ENCODE results near the gene ASPG.
A peak's percentile ranks its signal among the peaks of the same experiment; 100 is the strongest.

ASPG gene

DNA sequence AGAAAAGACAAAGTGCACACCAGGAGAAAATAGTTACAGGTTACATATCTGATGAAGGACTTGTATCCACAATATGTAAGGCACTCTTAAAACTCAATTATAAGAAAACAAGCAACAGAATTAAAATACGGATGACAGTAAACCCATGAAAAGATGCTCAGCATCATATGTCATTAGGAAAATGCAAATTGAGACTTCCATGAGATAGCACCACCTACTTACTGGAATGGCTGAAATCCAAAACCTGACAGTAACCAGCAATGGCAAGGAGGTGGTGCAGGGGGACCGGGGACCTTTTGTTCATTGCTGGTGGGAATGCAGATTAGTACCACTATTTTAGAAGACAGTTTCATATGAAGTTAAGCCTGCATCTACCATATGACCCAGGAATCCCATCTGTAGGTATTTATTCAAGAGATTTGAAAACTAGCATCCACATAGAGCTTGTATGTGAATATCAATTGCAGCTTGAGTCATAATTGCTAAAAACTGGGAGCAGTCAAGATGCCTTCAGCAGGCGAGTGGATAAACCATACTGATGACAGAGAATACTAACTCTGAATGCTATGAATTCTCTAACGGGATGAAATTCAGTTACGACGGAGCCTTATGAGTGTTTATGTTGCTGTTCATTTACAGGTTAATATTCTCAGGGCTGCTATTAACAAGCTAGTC is 43.9 kb upstream of the ASPG start:
- DNase-seq (ENCODE audit: low read depth), result no peak
- no peak overlapping the region for H3K4me3 ChIP-seq (ENCODE audit: low read length)
- TF ChIP-seq, protein P1, sequence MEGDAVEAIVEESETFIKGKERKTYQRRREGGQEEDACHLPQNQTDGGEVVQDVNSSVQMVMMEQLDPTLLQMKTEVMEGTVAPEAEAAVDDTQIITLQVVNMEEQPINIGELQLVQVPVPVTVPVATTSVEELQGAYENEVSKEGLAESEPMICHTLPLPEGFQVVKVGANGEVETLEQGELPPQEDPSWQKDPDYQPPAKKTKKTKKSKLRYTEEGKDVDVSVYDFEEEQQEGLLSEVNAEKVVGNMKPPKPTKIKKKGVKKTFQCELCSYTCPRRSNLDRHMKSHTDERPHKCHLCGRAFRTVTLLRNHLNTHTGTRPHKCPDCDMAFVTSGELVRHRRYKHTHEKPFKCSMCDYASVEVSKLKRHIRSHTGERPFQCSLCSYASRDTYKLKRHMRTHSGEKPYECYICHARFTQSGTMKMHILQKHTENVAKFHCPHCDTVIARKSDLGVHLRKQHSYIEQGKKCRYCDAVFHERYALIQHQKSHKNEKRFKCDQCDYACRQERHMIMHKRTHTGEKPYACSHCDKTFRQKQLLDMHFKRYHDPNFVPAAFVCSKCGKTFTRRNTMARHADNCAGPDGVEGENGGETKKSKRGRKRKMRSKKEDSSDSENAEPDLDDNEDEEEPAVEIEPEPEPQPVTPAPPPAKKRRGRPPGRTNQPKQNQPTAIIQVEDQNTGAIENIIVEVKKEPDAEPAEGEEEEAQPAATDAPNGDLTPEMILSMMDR (IDR thresholded peaks at IDR 0.05; ENCODE audit: insufficient read depth, low read depth, low read length, missing control alignments), result no peak

- DNase-seq (ENCODE audit: low read depth), result no peak
- H3K4me3 ChIP-seq (ENCODE audit: low read length), result no peak overlapping the region
- TF ChIP-seq, protein P1 (IDR thresholded peaks at IDR 0.05; ENCODE audit: insufficient read depth, low read depth, low read length, missing control alignments), result no peak
Measured at GRCh38 chr14:104044016-104044415, 41.5 kb upstream of the ASPG start.

GRCh38 chr14:104047761-104048160 is 37.7 kb upstream of the ASPG start:
- TF ChIP-seq, protein P1 (IDR thresholded peaks at IDR 0.05; ENCODE audit: insufficient read depth, low read depth, low read length, missing control alignments), result no peak
- H3K4me3 ChIP-seq (ENCODE audit: low read length), result no peak overlapping the region

DNA sequence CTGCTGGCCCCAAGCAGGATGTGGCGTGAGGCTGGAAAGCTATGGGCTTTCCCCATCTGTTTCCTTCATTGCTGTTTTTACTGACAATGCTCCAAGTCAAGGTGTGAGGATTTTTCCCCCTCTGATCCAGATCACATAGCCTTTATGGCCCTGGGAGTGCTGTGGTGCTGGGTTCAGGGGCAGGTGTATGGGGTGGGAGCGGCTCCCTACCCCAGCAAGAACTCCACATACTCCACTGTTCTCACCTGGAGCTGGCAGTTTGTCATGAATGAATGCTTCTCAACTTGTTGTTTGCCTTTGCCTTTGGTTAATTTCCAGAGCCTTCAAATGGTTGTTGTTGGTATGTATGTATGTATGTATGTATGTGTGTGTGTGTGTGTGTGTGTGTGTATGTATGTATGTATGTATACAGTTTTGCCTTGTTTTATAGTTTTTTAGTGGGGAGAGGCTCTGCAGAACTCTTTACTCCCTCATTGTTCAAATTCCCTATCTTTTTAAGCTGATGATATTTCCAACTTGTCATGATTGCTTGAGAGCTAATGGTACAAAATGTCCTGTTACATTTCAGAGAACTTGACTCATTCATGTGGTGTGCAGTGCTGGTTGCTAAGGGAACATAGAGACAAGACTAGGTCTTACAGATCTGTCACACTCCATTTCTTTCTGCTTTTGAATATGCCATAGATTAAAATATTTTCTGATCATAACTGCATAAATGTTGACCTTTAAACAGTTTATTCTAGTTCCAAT is 36.6 kb upstream of the ASPG start:
- H3K4me3 ChIP-seq (ENCODE audit: low read length), result no peak overlapping the region
- peak; percentile 47 for DNase-seq (ENCODE audit: low read depth)
- TF ChIP-seq, protein P1 (IDR thresholded peaks at IDR 0.05; ENCODE audit: insufficient read depth, low read depth, low read length, missing control alignments), result no peak

More at GRCh38 chr14:104047761-104048160, 37.7 kb upstream of the ASPG start:
- no peak for DNase-seq (ENCODE audit: low read depth)

- no peak overlapping the region for H3K4me3 ChIP-seq (ENCODE audit: low read length)
- TF ChIP-seq, protein P1 (IDR thresholded peaks at IDR 0.05; ENCODE audit: insufficient read depth, low read depth, low read length, missing control alignments), result no peak
- DNase-seq (ENCODE audit: low read depth), result no peak
Measured at GRCh38 chr14:104049576-104050240, 35.8 kb upstream of the ASPG start.

DNA sequence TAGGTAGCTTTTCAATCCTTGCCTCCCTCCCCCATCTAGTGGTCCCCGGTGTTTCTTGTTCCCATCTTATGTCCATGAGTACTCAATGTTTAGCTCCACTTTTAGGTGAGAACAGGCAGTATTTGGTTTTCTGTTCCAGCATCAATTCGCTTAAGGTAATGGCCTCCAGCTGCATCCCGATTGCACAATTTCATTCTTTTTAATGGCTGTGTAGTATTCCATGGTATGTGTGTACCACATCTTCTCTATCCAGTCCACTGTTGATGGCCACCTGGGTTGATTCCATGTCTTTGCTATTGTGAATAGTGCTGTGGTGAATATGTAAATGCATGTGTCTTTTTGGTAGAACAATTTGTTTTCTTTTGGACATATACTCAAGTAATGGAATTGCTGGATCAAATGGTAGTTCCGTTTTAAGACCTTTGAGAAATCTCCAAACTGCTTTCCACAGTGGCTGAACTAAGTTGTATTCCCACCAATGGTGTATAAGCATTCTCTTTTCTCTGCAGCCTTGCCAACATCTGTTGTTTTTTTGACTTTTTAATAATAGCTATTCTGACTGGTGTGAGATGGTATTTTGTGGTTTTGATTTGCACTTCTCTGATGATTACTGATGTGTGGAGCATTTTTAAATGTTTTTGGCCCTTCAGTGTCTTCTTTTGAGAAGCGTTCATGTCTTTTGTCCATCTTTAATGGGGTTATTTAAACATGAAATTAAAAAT is 34.2 kb upstream of the ASPG start:
- no peak for DNase-seq (ENCODE audit: low read depth)
- no peak overlapping the region for H3K4me3 ChIP-seq (ENCODE audit: low read length)
- TF ChIP-seq, protein P1 (IDR thresholded peaks at IDR 0.05; ENCODE audit: insufficient read depth, low read depth, low read length, missing control alignments), result no peak

Measured in epithelial cell of esophagus (primary cell).